ENCODE data around the gene TMEM26.

TMEM26 gene

DNA sequence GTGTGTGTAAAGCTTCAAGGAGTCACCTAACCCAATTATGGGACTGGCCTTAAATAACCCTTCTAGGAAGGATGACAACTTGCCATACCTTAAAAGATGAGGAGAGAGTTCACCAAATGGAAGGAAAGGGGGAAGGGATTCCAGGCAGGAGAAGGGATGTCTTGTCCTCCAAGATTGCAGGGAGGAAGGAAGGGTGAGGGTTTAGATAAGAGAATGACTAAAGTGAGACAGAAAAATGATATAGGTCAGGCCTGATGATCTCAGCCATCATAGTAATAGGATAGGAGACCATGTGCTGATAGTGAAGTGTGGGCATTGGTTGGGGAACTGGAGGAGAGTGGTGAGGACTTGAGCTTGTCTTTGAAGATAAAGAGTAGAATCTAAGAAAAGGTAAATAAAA lies 7.7 kb upstream of the TMEM26 start:
- in situ Hi-C loops (cut with MboI; ENCODE audit: low sequenced_read_pairs), result no loop called here

DNA sequence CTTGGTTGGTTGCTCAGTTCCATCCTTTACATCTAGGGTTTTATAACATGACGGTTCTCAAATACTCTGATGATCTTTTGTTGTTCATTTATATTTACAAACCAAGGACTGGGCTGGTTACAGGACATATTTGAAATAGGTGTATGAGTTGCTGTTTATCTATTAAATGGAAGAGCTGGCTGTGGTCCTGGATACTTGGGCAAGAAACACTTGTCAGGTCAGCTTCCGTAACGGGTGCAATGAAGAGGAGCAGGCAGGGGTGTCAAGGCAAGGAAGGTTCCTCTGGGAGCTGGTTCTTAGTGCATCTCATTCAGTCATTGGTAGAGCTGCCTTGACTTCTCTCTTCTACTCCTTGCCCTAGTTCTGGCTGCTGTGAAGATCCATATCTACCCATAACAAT lies 4.8 kb upstream of the TMEM26 start:
- in situ Hi-C loops (cut with MboI; ENCODE audit: low sequenced_read_pairs), result no loop called here

GRCh38 chr10:61456095-61456789 lies 3.1 kb upstream of the TMEM26 start:
- in situ Hi-C loops (cut with MboI; ENCODE audit: low sequenced_read_pairs), result no loop called here

DNA sequence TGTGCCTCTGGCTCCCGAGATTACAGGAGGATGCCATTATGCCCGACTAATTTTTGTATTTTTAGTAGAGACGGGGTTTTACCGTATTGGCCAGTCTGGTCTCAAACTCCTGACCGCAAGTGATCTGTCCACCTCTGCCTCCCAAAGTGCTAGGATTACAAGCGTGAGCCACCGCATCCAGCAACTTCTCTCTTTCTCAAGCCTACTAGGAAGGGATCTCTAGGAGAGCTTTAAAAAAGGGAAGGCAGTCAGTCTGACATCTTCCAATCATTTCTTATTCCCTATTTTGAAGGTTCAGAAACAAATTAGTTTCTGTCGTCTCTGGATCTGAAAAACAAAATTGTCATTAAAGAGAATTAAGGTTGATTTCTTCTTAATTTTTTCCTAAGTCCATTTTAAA lies 2.5 kb upstream of the TMEM26 start:
- in situ Hi-C loops (cut with MboI; ENCODE audit: low sequenced_read_pairs), result no loop called here

DNA sequence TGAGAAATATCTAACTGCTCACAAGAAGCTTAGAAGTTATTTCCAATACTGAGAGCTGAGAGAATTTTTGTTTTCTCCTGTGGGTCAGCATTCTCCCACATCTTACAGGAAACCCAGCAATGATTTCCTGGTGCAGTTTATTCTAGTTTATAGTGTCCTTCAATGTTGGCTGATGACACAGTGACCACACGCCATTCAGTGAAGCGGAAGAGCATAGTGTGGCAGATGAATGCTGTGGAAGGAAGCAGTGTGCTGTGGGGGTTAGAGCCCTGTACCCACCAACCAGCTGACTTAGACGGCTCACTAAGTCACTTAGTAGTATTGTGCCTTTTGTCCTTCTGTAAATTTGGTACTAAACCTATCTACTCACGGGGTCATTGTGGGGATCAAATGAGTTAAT lies 1.4 kb upstream of the TMEM26 start:
- in situ Hi-C loops (cut with MboI; ENCODE audit: low sequenced_read_pairs), result no loop called here

DNA sequence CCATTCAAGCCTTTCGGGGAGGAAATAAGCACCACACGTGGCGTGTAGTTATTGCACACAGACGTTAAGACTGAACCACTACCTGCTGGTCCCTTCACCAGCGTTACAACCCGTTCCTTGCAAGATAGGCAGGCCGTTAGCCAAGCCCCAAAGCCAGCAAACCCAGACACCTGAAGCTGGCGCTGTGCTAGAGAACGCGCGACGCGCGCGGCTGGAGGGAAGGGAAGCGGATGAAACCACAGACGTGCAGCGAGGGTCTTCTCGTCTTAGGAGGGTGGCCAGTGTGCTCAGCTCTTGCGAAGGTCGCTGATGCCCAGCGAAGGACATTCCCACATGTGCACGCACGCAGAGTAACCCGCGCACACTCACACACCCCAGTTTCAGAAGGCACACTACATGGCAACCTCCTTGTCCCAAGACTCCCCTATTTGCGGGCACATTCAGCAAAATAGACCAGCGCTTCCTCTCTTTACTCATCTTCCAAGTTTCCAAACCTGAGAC lies 980 bp downstream of the TMEM26 start:
- in situ Hi-C loops (cut with MboI; ENCODE audit: low sequenced_read_pairs), result no loop called here

DNA sequence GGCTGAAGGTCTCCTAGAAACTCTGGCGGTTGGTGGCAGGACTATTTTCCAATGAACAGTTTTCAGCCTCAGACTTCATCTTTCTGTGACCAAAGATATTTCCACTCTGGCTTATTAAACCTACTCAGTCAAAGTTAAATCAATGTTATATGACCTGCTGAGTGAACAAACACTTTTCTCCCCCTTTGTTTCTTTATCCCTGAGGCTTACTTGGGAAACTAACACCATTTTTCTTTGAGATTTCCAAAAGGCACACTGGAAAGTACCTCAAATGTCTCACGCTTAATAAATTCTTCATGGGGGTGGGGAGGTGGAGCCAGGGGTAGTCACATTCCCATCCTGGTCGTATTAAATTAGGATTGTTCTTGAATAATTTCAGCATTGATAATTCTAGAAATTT lies 1.8 kb downstream of the TMEM26 start:
- in situ Hi-C loops (cut with MboI; ENCODE audit: low sequenced_read_pairs), result no loop called here

DNA sequence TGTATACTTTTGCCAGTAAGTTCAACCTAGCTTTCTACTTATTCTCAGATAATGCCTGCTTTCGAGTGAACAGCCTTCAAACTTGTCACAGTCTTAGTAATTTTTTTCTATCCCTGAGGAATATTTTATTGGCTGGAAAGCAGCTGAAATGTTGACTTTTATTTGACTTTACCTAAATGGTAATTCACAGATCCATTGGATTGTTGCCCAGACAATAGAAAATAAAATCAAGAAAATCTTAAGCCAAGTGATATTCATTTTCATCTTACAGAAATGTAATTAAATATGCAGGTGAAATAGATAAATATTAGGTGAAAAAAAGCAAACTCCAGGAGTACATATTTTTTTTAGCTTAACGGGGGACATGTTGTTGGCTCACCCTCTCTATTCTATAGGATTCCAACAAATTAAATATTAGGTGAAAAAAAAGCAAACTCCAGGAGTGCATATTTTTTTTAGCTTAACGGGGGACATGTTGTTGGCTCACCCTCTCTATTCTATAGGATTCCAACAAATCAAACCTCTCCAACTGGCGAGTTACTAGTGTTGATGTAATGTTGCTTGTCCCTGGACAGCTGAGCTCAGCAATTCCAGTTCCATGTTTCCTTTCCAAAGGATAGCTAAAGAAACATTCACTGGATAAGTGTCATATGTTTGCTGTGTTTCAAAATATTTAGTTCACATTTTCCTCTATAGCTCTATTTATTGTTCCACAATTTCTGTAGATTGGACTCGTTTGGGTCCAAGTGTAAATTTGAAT lies 4.2 kb downstream of the TMEM26 start:
- in situ Hi-C loops (cut with MboI; ENCODE audit: low sequenced_read_pairs), result no loop called here

DNA sequence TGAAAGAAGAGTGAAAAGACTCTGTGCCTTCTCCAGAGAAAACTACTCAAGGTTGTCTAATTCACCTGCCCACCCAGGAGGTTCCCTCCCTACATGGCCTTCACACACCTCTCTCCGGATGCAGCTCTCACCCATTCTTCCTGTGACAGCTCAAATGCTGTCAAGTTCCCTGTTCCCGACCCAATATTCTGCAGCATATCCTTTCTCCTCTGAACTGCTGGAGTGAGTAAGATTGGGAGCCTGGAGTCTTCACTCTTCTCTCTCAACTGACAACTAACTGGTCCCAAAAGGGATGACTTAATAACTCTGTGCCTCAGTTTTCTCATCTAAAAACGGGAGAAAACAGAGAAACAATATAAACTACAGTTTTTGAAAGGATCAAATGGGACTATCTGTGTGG lies 5.1 kb downstream of the TMEM26 start:
- in situ Hi-C loops (cut with MboI; ENCODE audit: low sequenced_read_pairs), result no loop called here

GRCh38 chr10:61439058-61439609 lies 14.0 kb downstream of the TMEM26 start:
- in situ Hi-C loops (cut with MboI; ENCODE audit: low sequenced_read_pairs), result no loop called here

DNA sequence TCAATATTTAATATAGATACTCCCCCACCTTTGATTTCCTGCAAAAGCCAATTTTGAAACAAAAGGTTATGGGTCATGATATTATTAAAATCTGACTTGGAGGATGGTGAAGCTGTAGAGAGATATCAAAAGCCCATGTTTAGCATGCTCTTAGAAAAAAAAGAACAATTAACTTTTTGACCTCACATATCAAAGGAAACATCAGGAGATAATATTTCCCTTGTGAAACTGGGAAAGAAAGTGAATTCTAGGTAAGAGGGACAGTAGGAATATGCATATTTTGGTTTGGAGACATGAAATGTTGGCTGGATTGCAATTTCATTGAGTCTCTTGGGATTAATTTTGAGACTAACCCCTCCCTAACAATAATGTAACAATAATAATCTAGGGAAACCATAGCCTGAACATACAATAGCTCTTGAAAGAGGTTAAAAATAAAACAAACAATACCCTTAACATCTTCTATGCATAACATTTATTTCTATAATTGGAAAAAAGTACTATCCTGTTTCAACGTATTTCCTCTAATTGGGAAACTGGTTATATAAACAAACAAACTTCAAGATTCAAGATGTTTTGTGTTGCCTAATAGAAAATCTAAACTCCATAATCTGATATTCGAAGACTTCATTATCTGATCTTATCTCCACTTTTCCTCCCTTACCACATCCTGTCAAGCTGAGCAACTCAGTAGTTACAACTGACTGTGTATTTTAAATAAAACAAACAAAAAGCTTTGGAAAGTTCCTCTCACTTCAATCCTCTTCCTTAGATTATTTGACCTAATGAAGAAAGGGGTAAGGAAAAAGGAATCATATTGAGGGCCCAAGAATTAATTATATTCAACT lies 14.8 kb downstream of the TMEM26 start:
- in situ Hi-C loops (cut with MboI; ENCODE audit: low sequenced_read_pairs), result no loop called here

GRCh38 chr10:61423178-61423577 lies 30.0 kb downstream of the TMEM26 start:
- in situ Hi-C loops (cut with MboI; ENCODE audit: low sequenced_read_pairs), result no loop called here

- in situ Hi-C loops (cut with MboI; ENCODE audit: low sequenced_read_pairs), result no loop called here
Measured at GRCh38 chr10:61417661-61418060, 35.5 kb downstream of the TMEM26 start.

- in situ Hi-C loops (cut with MboI; ENCODE audit: low sequenced_read_pairs), result no loop called here
Measured at GRCh38 chr10:61415824-61416223, 37.4 kb downstream of the TMEM26 start.

DNA sequence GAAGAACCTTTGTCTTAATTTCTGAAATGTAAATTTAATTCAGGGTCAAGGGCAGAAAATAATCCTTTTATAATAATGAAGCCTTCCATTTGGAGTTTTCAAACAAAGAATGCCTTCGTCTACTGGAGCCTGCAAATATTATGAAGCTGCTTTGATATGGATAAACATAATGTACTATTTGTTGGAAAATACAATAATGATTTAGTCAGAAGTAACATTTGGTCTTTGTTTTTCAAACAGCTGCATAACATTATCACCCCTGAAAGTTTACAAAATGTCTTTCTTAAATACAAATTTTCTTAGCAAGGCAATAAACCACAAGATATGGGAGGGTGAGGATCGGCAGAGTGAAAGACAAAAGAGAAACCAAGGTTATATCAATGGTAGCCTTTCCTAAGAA lies 41.5 kb downstream of the TMEM26 start:
- in situ Hi-C loops (cut with MboI; ENCODE audit: low sequenced_read_pairs), result no loop called here

DNA sequence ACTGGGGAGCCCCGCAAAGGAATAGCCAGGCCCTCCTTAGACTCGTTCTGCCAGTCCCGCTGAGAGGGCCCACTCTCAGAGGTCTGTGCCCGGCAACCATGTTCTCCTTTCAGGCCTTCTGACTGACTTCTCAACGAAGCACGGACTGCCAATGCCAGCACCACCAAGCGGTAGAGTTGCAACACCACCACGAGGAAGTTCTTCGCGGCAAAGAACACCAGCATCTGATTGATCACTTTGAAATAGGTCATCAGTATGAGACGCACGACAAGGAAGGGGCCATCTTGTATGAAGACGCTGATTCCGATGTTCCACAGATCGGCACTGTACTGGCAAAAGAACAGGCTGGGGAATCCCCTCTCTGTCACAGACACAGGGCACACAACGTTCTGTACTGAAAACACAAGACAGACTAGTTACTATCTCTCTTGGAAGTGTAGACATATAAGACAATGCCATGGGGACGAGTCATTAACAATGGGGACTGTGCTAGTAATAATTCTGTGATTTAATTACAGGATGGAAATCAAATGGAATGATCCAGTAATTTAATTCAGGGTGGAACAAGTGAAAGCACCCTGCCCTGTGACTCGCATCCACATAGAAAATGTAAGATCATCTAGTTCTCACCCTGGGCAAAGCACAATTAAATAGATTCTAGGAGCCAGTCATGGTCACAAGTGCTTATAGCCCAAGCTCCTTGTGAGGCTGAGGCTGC lies 42.7 kb downstream of the TMEM26 start:
- in situ Hi-C loops (cut with MboI; ENCODE audit: low sequenced_read_pairs), result no loop called here

DNA sequence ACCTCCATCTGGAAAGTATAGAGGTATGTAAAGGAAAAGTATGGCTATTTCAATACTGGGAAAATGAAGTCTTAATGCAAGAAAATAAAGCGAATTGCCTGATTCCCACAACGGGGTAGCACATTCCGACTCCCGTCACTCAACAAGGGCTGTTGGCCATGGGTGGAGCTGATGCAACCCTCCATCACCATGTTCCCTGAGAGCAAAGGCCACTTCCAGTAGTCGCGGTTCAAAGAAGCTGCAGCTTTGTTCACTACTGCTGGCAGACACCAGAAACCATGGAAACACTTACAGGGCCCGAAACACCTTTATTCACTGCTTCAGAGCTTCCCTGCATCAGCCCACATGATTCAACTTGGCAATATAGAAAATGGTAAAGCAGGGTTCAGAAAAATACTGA lies 44.0 kb downstream of the TMEM26 start:
- in situ Hi-C loops (cut with MboI; ENCODE audit: low sequenced_read_pairs), result no loop called here

- in situ Hi-C loops (cut with MboI; ENCODE audit: low sequenced_read_pairs), result no loop called here
Measured at GRCh38 chr10:61408105-61408504, 45.1 kb downstream of the TMEM26 start.

DNA sequence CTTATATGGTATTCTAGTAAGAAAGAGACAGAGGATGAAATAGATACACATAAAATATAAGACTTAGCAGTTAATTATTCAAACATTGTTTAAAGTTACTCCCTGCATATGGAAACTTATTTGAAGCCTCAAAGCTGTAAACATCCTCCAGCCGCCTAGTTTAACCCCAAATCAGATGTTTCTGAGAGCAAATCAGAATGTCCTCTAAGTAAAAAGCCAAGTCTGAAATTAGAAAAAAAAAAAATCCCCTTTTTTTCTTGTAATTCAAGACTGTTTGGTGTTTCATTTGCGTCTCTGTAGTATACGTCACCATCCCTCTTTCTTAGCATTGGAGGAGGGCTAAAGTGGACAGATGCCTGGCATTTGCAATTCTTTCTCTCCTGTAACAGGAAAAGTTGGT lies 46.4 kb downstream of the TMEM26 start:
- in situ Hi-C loops (cut with MboI; ENCODE audit: low sequenced_read_pairs), result no loop called here

DNA sequence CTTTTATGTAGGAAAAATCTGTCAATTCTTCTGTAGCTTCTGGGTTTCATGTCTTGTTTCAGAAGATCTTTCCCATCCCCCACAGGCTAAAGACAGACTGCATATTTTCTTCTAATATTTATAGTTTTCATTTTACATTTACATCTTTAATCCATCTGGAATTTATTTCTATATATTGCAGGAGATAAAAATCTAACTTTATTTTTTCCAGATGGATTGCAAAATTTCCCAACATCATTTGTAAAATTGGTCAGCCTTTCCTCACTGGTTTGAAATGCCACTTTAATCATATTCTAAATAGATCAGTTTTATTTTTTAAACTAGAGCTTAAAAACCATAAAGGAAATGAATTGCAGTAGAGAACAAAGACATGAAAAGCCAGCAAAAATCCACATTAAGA lies 46.9 kb downstream of the TMEM26 start:
- in situ Hi-C loops (cut with MboI; ENCODE audit: low sequenced_read_pairs), result no loop called here

DNA sequence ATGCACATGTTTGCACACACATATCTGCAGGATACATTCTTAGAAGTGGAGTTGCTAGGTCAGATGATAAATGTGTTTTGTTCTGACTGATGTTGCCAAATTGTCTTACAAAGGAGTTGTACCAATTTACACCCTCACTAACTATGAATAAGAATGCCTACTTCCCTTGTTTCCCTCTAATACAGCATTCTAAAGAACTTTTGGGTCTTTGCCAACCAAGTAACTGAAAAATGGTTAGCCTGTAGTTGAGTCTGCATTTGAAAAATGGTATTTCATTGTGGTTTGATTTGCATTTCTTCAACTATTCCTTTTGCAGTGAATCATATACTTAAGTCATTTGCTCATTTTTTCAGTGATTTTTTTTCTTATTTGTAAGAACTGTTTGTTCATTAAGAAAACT lies 48.4 kb downstream of the TMEM26 start:
- in situ Hi-C loops (cut with MboI; ENCODE audit: low sequenced_read_pairs), result no loop called here
